Measurements from ENCODE around the gene CD37.
"Not testable (repeated sequence)": the region's sequence is repeated elsewhere in the genome, so short reads cannot be mapped to it uniquely, and the experiment has no call there.

CD37 gene

DNA sequence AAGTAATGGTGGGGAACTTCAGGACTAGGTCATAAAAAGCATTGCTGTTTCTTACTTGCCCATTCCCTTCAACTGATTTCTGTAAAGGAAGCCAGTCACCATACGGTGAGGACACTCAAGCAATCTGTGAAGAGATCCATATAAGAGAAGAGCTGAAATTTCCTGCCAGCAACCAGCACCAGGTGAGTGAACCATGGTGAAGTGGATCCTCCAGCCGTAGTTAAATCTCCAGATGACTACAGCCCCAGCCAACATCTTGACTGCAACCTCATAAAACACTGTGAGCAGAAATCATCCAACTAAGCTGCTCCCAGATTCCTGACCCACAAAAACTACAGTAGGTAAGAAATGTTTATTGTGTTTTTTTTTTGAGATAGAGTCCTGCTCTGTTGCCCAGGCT lies 6.5 kb upstream of the CD37 start:
- no peak for DNase-seq (ENCODE audit: low read depth in 3 of 3)

DNA sequence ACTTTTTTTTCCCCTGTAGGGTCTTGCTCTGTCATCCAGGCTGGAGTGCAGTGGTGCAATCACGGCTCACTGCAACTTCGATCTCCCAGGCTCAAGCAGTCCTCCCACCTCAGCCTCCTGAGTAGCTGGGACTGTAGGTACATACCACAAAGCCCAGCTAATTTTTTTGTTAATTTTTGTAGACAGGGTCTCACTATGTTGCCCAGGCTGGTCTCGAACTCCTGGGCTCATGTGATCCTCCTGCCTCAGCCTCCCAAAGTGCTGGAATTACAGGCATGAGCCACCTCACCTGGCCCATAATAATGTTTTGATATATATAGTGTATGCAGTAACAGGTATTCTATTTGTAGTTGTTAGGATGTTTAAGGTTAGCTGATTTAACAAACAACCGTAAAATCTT lies 4.0 kb upstream of the CD37 start:
- DNase-seq (ENCODE audit: low read depth in 3 of 3) = not testable (repeated sequence)

DNA sequence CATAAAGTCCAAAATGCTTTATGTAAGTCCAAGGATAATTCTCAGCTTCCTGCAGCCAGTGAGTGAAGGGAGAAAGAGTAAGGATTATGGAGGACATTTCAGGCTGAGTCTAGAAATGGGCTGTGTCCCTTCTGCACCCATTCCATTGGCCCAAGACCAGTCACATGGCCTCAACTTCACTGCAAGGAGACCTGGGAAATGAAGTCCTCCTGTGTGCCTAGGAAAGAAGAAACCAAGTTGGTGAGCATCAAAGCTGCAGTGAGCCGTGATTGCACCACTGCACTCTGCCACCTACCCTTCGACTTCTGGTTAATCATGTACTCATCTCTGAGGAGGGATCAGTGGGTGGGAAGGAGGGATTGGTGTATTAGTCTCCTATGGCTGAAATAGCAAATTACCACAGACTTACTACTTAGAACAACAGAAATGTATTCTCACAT lies 3.6 kb upstream of the CD37 start:
- peak in 2 of 3 experiments; percentile 45 to 47 for DNase-seq (ENCODE audit: low read depth in 3 of 3)

DNA sequence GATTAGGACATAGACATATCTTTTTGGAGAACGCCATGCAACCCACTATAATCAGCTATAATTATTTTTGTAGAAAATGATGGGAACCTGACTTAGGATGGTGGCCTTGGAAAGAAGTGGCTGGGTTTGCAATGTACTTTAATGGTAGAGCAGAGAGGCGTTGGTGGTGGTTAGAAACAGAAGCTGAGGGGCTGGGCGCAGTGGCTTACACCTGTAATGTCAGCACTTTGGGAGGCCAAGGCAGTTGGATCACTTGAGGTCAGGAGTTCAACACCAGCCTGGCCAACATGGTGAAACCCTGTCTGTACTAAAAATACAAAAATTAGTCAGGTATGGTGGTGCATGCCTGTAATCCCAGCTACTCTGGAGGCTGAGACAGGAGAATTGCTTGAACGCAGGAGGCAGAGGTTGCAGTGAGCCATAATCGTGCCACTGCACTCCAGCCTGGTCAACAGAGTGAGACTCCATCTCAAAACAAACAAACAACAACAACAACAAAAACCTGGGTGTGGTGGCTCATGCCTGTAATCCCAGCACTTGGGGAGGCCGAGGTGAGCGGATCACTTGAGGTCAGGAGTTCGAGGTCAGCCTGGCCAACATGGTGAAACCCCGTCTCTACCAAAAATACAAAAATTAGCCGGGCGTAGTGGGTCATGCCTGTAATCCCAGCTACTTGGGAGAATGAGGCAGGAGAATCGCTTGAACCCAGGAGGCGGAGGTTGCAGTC lies 2.4 kb upstream of the CD37 start:
- not testable (repeated sequence) for DNase-seq (ENCODE audit: low read depth in 3 of 3)

DNA sequence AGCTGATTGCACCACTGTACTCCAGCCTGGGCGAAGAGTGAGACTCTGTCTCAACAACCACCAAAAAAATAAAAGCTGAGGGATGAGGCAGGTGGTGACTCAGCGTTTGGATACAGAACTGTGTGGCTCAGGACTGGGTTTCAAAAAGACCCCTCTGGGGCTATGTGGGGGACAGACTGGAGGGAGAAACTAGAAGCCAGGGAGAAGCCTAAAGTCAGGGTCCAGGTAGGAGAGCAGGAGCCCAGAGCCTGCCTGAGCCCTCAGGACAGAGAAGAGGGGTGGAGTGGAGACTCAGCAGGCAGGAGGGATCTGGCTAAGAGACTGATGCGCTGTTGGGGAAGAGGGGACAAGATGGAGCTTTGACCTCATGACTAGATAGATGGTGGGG lies 1.8 kb upstream of the CD37 start:
- no peak for DNase-seq (ENCODE audit: low read depth in 3 of 3)

DNA sequence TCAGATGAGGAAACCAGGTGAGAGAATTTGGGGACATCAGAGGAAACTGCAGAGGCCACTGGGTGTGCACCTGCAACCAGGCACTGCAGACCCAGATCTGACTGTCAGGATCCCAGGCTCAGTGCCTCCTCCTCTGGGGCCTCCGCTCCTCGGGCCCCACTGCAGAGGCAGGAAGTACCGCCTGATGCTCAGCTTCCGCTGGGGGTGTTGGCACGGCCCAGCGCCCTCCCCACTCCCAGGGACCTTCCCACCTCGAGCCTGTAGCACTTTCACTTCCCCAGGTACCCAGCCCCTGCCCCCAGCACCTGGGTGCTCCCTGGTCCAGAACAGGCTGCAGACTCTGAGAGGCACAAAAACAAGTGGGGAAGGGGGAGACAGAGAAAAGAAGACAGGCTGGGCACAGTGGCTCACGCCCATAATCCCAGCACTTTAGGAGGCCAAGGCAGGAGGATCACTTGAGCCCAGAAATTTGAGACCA lies 1.4 kb upstream of the CD37 start:
- DNase-seq (ENCODE audit: low read depth in 3 of 3) = peak in 2 of 3 experiments; percentile 48 to 63

DNA sequence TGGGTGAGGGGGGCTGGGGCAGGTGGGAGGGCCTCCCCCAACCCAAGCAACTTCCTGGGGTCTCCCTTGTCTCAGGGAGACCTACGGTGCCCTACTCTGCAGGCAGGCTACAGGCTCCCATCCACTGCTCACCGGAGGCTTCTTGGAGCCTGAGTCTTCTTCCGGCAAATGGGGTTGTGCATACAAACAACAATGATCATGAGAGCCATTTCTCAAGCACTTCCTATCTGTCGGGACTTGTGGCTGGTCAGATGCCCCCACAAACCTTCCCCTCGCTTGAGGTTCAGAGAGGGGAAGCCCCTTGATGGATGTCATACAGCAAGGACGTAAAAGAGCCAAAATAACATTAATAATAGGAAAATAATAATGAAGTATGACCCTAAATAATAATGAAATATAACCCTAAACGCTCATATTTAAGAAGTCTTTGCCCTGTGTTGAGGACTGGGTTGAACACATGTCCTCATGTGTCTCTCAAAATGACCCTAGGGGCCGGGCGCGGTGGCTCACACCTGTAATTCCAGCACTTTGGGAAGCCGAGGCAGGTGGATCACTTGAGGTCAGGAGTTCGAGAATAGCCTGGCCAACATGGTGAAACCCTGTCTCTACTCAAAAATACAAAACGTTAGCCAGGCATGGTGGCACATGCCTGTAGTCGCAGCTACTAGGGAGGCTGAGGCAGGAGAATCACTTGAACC lies 727 bp downstream of the CD37 start:
- DNase-seq (ENCODE audit: low read depth in 3 of 3) = no peak

DNA sequence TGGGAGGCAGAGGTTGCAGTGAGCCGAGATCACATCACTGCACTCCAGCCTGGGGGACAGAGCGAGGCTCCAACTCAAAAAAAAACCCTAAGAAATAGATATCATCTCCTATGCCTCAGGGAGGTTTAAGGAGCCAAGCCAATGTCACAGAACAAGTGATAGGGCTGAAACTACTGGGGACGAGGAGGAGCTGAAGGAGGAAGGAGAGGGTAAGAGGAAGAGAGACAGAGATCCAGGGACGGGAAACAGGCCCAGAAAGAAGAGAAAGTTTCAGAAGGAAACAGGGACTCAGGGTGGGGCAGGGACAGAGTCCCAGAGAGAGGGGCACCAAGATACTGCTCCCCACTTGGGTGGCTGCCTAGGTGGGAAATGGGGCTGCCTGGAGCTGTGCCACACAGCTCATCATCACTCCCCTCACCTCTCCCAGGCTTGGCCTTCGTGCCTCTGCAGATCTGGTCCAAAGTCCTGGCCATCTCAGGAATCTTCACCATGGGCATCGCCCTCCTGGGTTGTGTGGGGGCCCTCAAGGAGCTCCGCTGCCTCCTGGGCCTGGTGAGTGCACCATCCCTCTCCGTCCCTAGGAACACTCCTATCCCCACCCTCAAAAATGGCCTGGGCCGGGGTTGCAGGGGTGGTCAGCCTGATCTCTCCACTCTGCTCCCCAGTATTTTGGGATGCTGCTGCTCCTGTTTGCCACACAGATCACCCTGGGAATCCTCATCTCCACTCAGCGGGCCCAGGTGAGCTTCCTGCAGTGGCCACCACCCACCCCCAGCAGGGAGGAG lies 1.5 kb downstream of the CD37 start:
- DNase-seq (ENCODE audit: low read depth in 3 of 3) = no peak

DNA sequence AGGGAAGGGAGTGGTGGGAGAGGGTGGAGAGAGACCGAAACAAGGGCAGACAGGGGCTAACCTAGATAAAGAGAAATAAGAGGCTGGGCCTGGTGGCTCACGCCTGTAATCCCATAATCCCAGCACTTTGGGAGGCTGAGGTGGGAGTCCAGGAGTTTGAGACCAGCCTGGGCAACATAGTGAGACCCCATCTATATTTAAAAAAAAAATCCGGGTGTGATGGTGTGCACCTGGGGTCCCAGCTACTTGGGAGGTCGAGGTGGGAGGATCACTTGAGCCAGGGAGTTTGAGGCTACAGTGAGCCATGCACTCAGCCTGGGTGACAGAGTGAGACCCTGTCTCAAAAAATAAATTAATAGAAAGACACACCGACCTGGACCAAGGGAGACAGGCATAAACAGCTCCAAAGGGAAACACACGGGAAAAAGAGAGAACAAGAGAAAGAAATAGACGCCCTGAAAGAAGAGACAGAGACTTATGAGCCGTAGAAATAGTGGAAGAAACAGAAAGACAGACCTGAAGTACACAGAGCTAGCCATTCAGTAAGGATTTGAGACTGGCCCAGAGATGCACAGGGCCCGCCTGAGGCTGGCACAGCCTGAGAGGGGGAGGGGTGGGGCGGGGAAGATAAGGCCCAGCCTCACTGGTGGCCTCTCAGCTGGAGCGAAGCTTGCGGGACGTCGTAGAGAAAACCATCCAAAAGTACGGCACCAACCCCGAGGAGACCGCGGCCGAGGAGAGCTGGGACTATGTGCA lies 2.2 kb downstream of the CD37 start:
- no peak for DNase-seq (ENCODE audit: low read depth in 3 of 3)

DNA sequence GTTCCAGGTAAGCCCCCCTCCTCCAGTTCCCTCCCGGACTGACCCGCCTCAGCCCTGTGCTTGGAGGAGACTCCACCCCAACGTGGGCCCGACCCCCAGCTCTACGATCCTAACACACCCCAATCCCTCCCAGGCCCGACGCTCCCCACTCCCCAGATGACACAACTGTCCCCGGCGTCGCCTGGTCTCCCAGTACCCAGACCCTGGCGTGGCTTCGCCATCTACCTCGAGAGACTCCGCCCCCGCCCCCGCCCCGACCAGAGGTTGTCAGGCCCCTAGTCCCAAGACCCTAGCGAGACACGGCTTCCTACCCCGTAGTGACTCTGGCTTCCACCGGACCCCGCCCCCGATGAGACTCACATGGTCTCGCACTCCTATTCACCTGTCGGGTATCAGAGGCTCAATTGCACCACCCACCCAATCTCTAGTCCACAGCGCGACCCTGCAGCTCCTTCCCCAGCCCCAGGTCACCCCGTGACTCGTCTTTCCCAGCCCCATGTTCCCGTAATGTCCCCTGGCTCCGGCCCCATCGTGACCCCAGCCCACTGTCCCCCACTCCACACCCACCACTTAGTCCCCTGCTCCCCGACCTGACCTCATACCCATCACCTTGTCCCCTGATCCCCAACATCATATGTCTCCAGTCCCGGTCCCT lies 2.9 kb downstream of the CD37 start:
- DNase-seq (ENCODE audit: low read depth in 3 of 3) = no peak

DNA sequence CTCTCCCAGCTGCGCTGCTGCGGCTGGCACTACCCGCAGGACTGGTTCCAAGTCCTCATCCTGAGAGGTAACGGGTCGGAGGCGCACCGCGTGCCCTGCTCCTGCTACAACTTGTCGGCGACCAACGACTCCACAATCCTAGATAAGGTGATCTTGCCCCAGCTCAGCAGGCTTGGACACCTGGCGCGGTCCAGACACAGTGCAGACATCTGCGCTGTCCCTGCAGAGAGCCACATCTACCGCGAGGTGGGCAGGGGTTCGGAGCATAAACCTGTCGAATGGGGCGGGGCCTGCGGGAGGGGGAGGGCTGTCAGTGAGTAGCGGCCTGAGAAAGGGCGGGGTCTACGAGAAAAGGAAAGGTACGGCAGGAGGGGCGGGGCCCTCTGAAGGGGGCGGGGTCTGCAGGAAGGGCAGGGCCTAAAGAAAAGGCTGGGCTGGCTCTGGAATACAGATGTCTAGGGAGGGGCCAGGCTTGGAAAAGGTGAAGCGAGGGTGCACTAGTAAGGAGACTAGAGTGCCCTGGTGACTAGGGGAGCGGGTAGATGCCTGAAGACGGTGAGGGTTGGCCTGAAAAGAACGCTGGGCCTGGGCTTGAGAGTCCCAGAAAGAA lies 3.6 kb downstream of the CD37 start:
- DNase-seq (ENCODE audit: low read depth in 3 of 3) = peak in 1 of 3 experiments; percentile 44

DNA sequence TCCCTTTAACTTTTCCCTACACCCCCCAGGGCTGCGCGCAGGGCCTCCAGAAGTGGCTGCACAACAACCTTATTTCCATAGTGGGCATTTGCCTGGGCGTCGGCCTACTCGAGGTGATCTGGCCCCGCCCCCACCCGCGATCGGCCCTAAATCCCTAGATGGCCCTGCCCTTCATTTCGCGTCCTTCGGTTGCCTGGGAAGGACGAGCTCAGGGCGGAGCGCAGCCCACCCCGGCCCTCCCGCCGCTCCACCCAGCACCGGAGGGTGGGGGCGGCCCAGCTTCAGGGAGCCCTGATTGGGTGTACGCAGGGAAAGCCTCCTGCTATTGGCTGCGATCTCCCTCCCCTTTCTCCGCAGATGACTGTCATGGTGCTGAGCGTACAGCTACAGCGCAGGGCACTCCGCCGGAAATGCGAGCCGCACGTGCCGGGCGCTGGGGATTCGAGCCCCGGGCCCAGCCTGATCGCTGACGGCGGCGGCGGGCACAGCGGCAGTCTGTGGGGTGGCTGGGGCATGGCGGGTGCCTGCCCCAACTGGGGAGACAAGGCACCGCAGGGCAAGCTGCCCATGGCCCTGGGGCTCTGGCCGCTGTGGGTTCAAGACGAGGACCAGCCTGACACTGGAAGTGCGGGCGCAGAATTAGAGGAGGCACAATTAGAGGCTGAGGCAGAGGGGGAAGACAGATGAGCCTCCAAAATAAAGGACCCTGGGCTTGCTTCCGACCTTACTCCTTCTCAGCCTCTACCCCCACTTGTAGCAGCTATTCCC lies 4.3 kb downstream of the CD37 start:
- no peak for DNase-seq (ENCODE audit: low read depth in 3 of 3)

DNA sequence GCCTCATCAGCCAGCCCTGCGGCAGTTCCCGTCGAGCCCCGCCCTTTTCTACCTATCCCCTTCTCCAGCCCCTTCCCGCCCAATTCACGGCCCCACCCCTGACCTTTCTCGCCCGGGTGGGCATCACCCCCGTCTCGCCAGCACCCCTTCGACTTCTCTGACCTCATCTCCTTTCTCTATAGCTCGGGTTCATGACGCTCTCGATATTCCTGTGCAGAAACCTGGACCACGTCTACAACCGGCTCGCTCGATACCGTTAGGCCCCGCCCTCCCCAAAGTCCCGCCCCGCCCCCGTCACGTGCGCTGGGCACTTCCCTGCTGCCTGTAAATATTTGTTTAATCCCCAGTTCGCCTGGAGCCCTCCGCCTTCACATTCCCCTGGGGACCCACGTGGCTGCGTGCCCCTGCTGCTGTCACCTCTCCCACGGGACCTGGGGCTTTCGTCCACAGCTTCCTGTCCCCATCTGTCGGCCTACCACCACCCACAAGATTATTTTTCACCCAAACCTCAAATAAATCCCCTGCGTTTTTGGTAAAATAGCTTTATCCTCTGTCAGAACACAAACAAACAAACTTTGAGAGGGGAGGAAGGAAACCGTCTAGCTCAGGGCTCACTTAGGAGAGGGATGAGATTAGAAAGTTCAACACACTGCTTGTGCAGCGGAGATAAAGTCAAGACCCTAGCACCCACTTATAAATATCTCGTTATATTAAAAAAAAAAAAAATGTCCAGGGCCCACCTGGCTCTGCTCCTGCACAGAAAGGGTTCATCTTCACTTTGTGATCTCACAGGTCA lies 5.1 kb downstream of the CD37 start:
- DNase-seq (ENCODE audit: low read depth in 3 of 3) = no peak

DNA sequence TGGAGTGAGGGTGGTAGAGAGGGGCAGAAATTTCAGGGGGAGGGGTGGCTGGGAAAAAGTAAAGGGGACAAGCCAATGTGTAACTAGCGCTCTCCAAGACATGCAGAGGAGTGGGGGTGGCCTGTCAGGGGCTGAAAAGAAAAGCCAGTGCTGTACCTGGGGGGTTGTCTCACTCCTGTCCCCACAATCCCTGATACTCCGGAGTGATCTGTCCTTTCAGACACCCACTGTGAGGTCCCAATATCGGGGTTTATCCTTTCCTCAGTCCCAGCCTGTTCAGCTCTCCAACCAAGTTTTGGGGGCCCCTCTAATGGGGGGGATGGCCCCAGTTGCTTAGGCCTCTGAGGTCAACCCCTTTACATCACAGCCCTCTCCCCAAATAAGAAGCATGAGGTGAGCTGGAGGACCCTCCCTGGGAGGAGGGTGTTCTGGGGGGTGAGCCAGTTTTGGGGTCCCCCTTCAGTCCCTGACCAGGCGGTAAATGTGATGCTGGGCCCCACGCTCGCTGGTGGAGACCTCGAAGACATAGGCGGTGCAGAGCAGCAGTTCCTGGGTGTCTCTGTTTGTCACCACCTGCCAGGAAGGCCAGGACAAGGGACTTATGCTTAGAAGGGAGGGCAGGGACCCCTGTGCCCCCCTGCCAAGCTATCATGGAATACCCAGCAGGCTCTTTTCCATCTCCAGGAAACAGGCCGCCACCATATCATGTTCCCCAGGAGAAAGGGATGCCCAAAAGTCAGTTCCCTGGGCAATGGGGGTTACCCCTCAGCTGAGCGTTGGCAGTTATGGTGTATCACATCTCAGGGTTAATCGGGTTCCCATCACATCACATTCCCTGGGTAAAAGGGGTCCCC lies 5.9 kb downstream of the CD37 start:
- DNase-seq (ENCODE audit: low read depth in 3 of 3) = no peak

DNA sequence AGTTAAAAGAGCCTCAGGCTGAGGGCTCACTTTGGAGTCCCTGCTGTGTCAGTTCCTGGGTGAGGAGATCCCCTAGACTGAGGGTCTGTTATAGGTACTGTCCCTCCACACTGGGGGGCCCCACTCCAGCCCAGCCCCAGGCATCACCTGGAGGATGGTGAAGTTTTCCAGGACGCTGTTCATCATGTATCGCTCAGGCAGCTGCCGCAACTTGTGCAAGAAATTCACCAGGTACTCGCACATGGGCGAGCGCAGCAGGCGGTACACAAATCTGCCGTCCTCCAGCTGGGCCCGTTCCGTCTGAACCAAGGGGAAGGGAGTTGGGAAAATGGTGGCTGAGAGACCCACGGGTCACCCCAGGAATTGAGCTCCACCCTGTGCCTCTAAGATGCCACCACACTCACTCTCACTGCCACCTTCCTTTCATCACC lies 7.1 kb downstream of the CD37 start:
- DNase-seq (ENCODE audit: low read depth in 3 of 3) = no peak

DNA sequence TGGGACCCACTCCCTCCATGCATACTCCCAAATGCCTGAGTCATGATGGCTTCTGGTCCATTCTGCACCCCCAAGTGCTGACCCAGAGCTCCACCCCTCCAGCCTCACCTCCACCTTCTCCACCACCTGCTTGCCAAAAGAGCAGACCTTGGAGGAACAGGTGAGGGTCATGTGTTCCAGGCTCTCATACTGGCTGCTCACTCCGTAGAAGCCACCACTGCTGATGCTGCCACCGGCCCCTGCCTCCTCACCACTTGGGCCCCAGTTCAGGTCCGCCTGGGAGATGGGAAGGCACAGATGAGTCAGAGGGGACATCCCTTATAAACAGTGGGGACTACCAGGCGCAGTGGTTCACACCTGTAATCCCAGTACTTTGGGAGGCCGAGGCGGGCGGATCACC lies 7.9 kb downstream of the CD37 start:
- DNase-seq (ENCODE audit: low read depth in 3 of 3) = no peak

DNA sequence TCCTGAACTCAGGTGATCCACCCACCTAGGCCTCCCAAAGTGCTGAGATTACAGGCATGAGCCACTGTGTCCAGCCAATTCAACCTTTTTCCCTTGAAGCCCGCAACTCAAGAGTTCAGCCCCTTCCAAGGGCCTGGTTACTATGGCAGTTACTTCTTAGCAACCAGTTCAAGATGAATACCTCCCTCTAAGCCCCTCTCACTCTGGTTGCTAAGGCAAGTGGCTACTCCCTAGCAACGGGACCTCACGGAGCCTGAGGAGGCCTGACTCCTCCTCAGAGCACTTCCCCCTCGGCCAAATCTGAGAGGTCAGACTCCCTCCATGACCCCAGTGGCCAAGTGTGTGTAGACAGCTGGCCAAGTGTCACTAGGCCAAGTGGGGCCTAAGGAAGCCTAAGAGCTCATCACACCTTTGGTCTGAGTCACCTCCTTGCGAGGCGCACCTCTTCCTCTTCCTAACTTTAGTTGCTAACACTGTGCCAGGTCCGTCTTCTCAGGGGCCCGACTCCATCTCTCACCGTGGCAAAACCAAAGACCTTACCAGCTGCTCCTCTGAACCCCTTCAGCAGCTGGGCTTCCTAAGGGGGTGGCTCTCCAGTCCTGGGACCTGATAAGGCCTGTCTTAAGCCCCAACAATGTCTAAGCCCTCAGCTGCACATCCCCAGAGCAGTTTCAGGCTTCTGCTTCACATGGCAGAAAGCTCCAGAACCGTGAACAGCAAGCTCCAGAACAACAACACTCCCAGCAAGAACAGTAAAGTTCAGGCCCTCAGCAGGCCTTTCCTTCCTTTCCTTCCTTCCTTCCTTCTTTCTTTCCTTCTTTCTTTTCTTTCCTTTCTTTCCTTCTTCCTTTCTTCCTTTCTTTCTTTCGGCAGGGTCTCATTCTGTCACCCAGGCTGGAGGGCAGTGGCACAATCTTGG lies 9.6 kb downstream of the CD37 start:
- no peak for DNase-seq (ENCODE audit: low read depth in 3 of 3)
